ENCODE results near the gene DENND11.

- no peak for TF ChIP-seq ELF1 (tag; IDR thresholded peaks at IDR 0.05)
- no peak for TF ChIP-seq YY1 (IDR thresholded peaks at IDR 0.05; ENCODE audit: borderline replicate concordance in 1 of 3, control insufficient read depth in 1 of 3, extremely low read depth in 1 of 3, insufficient read depth in 3 of 3, insufficient read length in 1 of 3, insufficient replicate concordance in 2 of 3, low read depth in 1 of 3, low read length in 2 of 3)
Measured at GRCh38 chr7:141652691-141653090, 49.3 kb downstream of the DENND11 start.
